Keratinocyte (primary cell): Measurements from ENCODE around the gene RAPGEF4. TPM values are rescaled to one million over a fixed set of nuclear protein-coding genes. Genes with fewer than 3 reads are reported as not detected.

Experiments used
- DNase-seq: peaks from one replicate; pipeline ENCODE4 v3.0.0-alpha.2; 2011; ENCODE audit warnings: low read depth, missing footprints, low spot score
- FAIRE-seq: peaks from 2 replicates; lab custom pipeline; 2011; peaks lifted over from hg19 to GRCh38; lab: Jason Lieb, UNC
- H2AFZ ChIP-seq: 2 replicates; pipeline ENCODE4 v1.6.0; 2012; ENCODE audit warnings: low read length, control low read depth, inconsistent platforms; ENCODE audit not compliant: control insufficient read depth
- H3K27ac ChIP-seq: 2 replicates; pipeline ENCODE4 v1.5.1; 2011; ENCODE audit warnings: low read length; ENCODE audit not compliant: control insufficient read depth, insufficient read depth
- H3K27me3 ChIP-seq: 3 replicates; pipeline ENCODE4 v1.6.0; 2011; ENCODE audit warnings: low read length; ENCODE audit not compliant: control insufficient read depth, insufficient read depth; ENCODE audit errors: extremely low read depth
- H3K36me3 ChIP-seq, 2 experiments: 2 replicates in 1 of 2; 3 replicates in 1 of 2; pipeline ENCODE4 v1.5.1; 2011; ENCODE audit warnings: low read length in 2 of 2, mild to moderate bottlenecking in 1 of 2; ENCODE audit not compliant: control insufficient read depth in 2 of 2, insufficient read depth in 2 of 2; ENCODE audit errors: extremely low read depth in 1 of 2
- H3K4me1 ChIP-seq: 3 replicates; pipeline ENCODE4 v1.5.1; 2011; ENCODE audit warnings: low read length; ENCODE audit not compliant: control insufficient read depth, insufficient read depth; ENCODE audit errors: extremely low read depth
- H3K4me2 ChIP-seq: 3 replicates; pipeline ENCODE4 v1.6.0; 2011; ENCODE audit warnings: low read depth, low read length; ENCODE audit not compliant: control insufficient read depth, insufficient read depth; ENCODE audit errors: extremely low read depth
- H3K4me3 ChIP-seq, 3 experiments: fragments of 200-600 bp in 1 of 3; sonication (generic) in 1 of 3; 2 replicates in 2 of 3; 3 replicates in 1 of 3; pipeline ENCODE4 v1.5.1; 2011 to 2016; ENCODE audit warnings: low read length in 3 of 3, mild to moderate bottlenecking in 3 of 3, control low read depth in 2 of 3, inconsistent platforms in 1 of 3, low read depth in 1 of 3, mixed read lengths in 1 of 3, mixed run types in 1 of 3, moderate library complexity in 1 of 3; ENCODE audit not compliant: control insufficient read depth in 2 of 3, insufficient read depth in 2 of 3; ENCODE audit errors: extremely low read depth in 1 of 3
- H3K79me2 ChIP-seq: 2 replicates; pipeline ENCODE4 v1.6.0; 2012; ENCODE audit warnings: low read length; ENCODE audit not compliant: control insufficient read depth, insufficient read depth
- H3K9ac ChIP-seq: 3 replicates; pipeline ENCODE4 v1.6.0; 2011; ENCODE audit warnings: low read length; ENCODE audit not compliant: control insufficient read depth, insufficient read depth; ENCODE audit errors: extremely low read depth
- H3K9me1 ChIP-seq: 3 replicates; pipeline ENCODE4 v1.6.0; 2011; ENCODE audit warnings: low read length; ENCODE audit not compliant: control insufficient read depth, insufficient read depth; ENCODE audit errors: extremely low read depth
- H3K9me3 ChIP-seq: 2 replicates; pipeline ENCODE4 v1.5.1; 2012; ENCODE audit warnings: low read depth, low read length; ENCODE audit not compliant: control insufficient read depth
- H4K20me1 ChIP-seq: 3 replicates; pipeline ENCODE4 v1.6.0; 2011; ENCODE audit warnings: low read length; ENCODE audit not compliant: control insufficient read depth, insufficient read depth; ENCODE audit errors: extremely low read depth
- CTCF ChIP-seq, 3 experiments: IDR thresholded peaks in 1 of 3; conservative IDR thresholded peaks in 1 of 3; optimal IDR thresholded peaks in 1 of 3; 2 replicates in 2 of 3; 3 replicates in 1 of 3; pipeline versions ENCODE3 to v1.5.1; 2011; ENCODE audit warnings: low read length in 3 of 3, mild to moderate bottlenecking in 3 of 3, moderate library complexity in 2 of 3, control low read depth in 1 of 3, inconsistent platforms in 1 of 3; ENCODE audit not compliant: insufficient read depth in 2 of 3; ENCODE audit errors: extremely low read depth in 1 of 3
- EZH2 ChIP-seq: IDR thresholded peaks from one replicate; pipeline ENCODE4 v1.6.1; 2012; ENCODE audit warnings: inconsistent platforms, mild to moderate bottlenecking, low read length, moderate library complexity
- dilution Hi-C: fragments of 300-500 bp; cut with MboI; formaldehyde crosslinking; loops from one replicate; pipeline ENCODE4 v1.7.0; 2020; ENCODE audit warnings: low sequenced_read_pairs; ENCODE audit not compliant: extremely low pct_ligation_motif_present
- polyA plus RNA-seq, 5 experiments: library from polyadenylated mRNA; depleted of rRNA in 3 of 5; stranded (reverse) in 3 of 5; stranded (forward) in 1 of 5; unstranded in 1 of 5; fragments of >200 nt; gene quantifications; 1 replicate in 1 of 5; 2 replicates in 3 of 5; 3 replicates in 1 of 5; pipeline versions ENCODE4 v1.2.1 to v1.2.3, GENCODE V29; 2011 to 2012; ENCODE audit warnings: missing spikeins in 2 of 5, low read depth in 1 of 5, low replicate concordance in 1 of 5

Gene RAPGEF4
- polyA plus RNA-seq, 1 donor (not counting 4 experiments of a cell fraction or from before 2014, with no cell fraction given) = 1.6 TPM

GRCh38 chr2:173028141-173028540 lies 292.5 kb downstream of the RAPGEF4 start:
- no peak for FAIRE-seq
- DNase-seq = no peak
- no peak overlapping the region for H2AFZ ChIP-seq
- H3K4me2 ChIP-seq = no peak overlapping the region
- no peaks in the 10 kb centered on the region for H3K9me1 ChIP-seq
- no peak overlapping the region for H3K4me3 ChIP-seq
- dilution Hi-C loops = loop anchor here (25.0 kb wide), 1 partner anchor 159 kb away; no protein-coding TSS in a partner anchor
- no peak overlapping the region for H3K9ac ChIP-seq
- no peaks in the 10 kb centered on the region for H3K79me2 ChIP-seq
- H3K27ac ChIP-seq = no peak overlapping the region
- no peaks in the 10 kb centered on the region for H4K20me1 ChIP-seq
- H3K27me3 ChIP-seq = no peaks in the 10 kb centered on the region
- peaks cover 11% of the 10 kb centered on the region for H3K4me1 ChIP-seq
- H3K36me3 ChIP-seq = no peaks in the 10 kb centered on the region
- H3K9me3 ChIP-seq = no peaks in the 10 kb centered on the region
- TF ChIP-seq EZH2 (no peak), CTCF (optimal IDR thresholded peaks at IDR 0.05 in 1 of 3, IDR thresholded peaks at IDR 0.05 in 1 of 3, conservative IDR thresholded peaks at IDR 0.05 in 1 of 3; ENCODE audit: extremely low read depth in 1 of 3, insufficient read depth in 2 of 3, low read length in 3 of 3) (no peak)

GRCh38 chr2:173028671-173029070 lies 293.0 kb downstream of the RAPGEF4 start:
- no peak overlapping the region for H3K27ac ChIP-seq
- dilution Hi-C loops = loop anchor here (25.0 kb wide), 1 partner anchor 159 kb away; no protein-coding TSS in a partner anchor

More at GRCh38 chr2:173028671-173029070, 293.0 kb downstream of the RAPGEF4 start:
- no peak for TF ChIP-seq CTCF (optimal IDR thresholded peaks at IDR 0.05 in 1 of 3, IDR thresholded peaks at IDR 0.05 in 1 of 3, conservative IDR thresholded peaks at IDR 0.05 in 1 of 3; ENCODE audit: extremely low read depth in 1 of 3, insufficient read depth in 2 of 3, low read length in 3 of 3)
- no peak for TF ChIP-seq EZH2
- Histone ChIP-seq H3K9me1 (no peaks in the 10 kb centered on the region), H3K36me3 (no peaks in the 10 kb centered on the region), H3K4me3 (no peak overlapping the region), H3K4me1 (peaks cover 11% of the 10 kb centered on the region), H4K20me1 (no peaks in the 10 kb centered on the region), H3K27me3 (no peaks in the 10 kb centered on the region), H2AFZ (no peak overlapping the region), H3K4me2 (no peak overlapping the region), H3K79me2 (no peaks in the 10 kb centered on the region), H3K9ac (no peak overlapping the region), H3K9me3 (no peaks in the 10 kb centered on the region)
- no peak for FAIRE-seq
- DNase-seq = no peak
